Activated T-cell treated with anti-CD3 and anti-CD28 coated beads for 24 hours (primary cell): ENCODE measurements around the gene YPEL5.
"Not testable (repeated sequence)": the region's sequence is repeated elsewhere in the genome, so short reads cannot be mapped to it uniquely, and the experiment has no call there.

Experiments used
- DNase-seq: peaks from one replicate; pipeline ENCODE4 v3.0.0-alpha.2; 2020; ENCODE audit warnings: low read depth

The YPEL5 gene

GRCh38 chr2:30139131-30139870, 7.5 kb upstream of the YPEL5 start:
- DNase-seq: peak; percentile 36

- DNase-seq: no peak
Observed at GRCh38 chr2:30141136-30141535, 5.7 kb upstream of the YPEL5 start.

GRCh38 chr2:30144260-30144659, 2.5 kb upstream of the YPEL5 start:
- no peak for DNase-seq

GRCh38 chr2:30144951-30145350, 1.9 kb upstream of the YPEL5 start:
- DNase-seq: not testable (repeated sequence)

- DNase-seq: no peak
Observed at GRCh38 chr2:30145826-30146336, 926 bp upstream of the YPEL5 start.

DNA sequence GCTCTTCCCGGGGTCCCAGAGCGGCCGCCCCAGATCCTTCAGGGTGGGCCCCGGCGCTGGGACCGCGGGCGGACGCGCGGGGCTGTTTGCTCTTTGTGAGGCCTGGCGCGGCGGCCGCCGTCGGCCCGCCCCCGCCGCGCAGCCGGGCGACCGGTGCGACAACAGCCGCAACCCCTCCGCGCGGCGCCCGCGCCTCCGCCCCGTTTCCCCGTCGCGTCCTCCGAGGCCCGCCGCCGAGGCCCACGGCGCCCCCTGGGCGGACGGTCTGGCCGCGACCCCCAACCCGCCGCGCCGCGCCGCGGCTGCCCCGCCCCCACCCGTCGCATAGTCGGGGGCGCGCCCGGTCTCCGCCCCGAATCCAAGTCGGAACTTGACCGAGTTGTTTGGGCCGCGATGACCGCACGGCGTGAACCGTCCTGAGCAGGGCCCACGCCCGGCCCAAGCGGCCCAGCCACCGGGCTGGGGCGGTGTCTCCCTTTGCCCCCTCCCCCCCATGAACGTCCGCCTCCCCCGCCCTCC, 448 bp downstream of the YPEL5 start:
- DNase-seq: no peak

DNA sequence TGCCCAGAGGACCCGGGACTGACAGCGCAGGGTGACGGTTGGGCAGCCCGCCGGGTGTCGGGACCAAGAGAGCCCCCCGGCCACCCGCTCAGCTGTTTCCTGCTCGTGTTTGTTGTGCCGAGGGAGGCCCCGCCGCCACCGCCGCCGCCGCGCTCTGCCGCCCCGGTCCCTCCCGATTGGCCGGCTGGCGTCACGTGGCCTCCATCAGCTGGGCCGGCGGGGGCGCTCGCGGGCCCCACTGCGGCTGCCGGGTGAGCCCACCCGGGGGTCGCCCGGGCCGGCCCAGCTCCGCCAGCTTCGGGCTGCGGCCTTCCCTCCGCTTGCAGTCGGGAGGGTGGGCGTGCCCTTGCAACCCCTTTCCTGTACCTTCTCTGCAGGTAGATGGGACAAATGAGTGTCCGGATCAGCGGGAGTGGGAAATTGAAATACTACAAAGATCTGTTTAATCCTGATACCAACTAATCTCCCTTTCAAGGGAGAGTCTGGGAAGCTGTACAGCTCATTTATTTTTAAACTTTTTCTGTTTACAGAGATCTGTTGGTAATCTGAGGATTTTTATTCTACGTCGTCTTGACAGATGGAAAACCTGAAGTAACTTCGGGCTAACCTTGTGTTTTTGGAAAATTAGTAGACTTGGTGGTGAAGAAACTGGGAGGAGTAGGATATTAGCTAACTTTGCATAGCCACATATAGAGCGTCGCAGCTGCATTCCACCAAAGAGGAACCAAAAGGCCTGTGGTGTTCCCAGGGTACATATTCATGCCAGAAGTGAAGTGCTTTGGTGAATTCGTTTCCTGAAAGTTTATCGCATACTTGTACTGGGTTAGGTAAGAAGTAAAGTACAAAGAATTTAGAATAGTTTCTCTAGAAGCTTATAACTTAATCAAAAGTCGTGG, 1.2 kb downstream of the YPEL5 start:
- peak; percentile 67 for DNase-seq

DNA sequence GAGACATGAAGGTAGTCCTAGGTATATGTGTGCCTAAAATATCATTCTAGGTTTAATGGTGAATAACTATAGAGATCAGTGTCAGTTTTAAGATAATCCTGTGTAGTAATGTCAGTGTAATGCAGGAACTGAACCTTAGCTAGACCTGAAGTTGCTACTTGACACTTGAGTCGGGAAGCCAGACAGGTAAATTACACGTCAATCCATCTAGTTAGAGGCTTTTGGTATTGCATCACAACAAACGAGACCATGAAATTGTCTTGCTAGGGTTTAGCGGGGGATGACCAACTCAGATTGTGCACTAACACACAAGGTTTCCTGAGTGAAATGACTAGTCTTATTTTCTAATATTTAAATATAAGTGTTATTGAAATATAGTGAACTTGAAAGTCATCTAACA, 2.0 kb downstream of the YPEL5 start:
- DNase-seq: no peak

DNA sequence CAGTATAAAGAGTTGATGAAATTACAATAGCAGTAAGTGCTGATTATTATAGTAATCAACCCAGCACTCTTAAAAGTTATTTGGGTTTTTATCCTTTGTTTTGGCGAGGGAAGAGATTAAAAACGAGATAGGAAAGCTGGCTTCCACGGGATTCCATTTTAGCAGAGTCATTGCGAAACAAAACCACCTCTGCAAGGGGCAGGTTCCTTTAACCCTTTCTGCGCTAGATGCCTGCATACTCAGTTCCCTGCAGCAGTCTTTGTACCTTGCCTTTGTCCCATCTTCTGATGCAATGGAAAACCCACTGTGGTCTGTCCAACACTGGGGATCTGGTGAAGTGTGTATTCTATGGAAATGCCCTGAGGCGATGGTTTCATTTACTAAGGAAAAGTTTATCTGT, 2.7 kb downstream of the YPEL5 start:
- peak; percentile 4 for DNase-seq

GRCh38 chr2:30149976-30150375, 3.2 kb downstream of the YPEL5 start:
- DNase-seq: no peak

DNA sequence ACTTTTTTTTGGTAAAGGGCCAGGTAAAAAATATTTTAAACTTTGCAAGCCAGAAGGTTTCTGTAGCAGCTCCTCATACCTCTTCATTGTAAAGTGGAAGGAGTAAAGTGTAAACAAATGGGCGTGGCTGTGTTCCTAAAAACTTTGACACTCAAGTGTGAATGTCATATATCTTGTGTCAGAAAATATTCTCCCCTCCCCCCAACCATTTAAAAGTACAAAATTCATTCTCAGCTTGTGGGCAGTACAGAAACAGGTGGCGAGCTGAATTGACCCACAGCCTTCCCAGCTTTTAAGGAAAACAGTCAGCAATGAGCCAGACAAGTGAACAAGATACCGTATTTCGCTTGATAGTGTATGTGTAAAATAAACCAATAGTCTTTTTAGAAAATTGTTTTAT, 4.0 kb downstream of the YPEL5 start:
- DNase-seq: no peak

- no peak for DNase-seq
Observed at GRCh38 chr2:30152385-30152784, 5.6 kb downstream of the YPEL5 start.

- DNase-seq: no peak
Observed at GRCh38 chr2:30155202-30155601, 8.4 kb downstream of the YPEL5 start.

DNA sequence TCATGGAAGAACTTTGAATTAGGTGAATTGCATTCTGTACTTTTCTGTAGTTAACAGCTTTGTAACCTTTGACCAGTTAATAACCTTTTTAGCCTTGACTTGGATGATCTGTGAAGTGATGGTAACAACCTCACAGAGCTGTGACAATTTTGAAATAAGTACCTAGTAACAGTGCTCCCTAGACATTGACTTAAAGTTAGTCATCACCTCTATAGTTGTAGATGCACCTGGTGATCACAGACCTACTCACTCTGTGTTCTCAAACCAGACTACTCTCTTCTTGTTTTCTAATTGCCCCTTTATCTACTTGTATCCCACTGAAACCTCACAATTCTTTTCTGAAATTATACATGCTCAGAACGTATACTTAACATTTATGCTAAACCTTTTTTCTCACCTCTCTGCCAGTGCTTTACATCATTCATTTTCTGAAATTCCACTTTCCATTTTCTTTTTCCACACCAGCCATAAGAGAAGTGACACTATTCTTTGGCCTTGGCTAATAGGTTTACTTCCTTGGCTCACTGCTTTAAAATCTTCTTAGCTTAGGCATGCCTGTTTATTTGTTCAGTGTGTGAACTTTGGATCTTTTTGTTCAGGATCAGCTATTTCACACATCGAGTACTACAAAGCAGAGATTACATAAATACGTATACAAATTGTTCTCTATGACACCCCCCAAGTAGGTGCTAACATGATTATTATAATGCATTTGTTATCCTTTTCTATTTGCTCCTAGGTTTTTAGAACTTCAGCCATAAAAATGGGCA, 9.3 kb downstream of the YPEL5 start:
- no peak for DNase-seq

- no peak for DNase-seq
Observed at GRCh38 chr2:30157616-30158015, 10.8 kb downstream of the YPEL5 start.

DNA sequence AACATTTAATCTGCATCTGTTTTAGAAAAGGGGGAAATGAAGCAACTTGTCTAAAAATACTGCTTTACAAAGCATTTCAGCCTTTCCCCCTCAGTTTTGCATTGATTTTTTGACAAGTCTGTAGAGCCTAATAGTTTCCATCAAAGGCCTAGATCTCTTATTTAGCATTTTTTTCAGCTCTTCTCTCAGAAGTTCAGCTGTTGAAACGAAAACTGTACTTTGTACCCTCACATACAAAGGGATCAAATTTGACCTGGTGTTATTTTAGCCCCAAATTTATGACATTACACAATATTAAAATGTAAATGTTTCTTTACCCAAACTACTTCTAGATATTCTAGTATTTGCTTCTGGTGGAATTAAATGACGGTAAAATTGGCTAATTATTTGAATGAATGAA, 13.0 kb downstream of the YPEL5 start:
- no peak for DNase-seq

- no peak for DNase-seq
Observed at GRCh38 chr2:30161929-30162706, 15.3 kb downstream of the YPEL5 start.

DNA sequence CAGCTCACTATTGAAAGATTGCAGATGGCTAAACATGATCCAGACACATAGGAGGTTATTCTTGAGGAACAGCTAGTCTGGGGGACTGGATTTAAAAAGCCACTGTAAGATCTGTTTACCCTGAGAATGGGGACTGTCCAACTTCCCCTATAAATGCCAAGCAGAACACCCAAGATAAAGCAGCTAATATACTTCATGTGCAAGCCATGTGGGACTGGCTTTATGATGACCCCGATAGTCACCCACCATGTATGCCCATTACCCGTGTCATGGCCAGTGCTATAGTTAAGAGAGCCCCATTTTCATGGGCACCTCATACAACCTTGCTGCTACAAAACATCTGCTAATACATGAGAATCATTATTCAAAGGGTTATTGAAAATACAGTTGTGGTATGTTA, 16.0 kb downstream of the YPEL5 start:
- no peak for DNase-seq

DNA sequence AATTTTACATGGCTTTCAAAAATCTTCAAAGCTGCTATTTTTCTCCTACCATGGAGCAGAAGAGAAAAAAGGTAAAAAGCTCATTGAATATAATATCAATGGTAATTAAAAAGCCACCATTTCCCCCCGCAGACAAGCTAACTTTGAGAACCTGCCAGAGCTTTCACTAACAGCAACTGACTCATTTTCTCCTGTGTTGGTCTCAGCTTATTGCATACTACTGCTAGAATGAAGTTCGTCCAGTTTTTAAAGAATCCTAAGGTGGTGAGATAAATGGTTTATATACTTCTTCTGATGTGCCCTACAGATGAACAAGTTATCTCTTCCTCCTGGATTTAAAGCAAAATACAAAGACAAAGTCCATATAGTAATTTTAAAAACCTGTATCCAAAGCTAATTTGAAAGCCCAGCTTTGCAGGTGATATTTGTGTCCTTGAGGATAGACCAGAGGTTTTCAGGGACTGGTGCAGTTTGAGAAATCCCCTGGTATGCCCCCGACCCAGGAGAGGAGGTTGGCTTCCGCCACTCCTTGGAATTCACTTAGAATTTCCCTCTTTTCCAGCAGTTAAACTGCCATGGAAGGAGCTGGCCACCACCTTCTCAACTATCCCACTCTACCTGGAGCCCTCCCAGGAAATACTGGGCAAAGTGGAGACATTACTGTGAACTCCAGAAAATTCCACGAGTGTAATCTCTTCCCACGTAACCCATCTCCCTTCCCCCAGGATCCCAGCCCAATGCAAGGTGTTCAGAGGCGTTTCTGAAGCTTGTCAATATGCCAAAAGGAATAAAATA, 17.5 kb downstream of the YPEL5 start:
- no peak for DNase-seq

DNA sequence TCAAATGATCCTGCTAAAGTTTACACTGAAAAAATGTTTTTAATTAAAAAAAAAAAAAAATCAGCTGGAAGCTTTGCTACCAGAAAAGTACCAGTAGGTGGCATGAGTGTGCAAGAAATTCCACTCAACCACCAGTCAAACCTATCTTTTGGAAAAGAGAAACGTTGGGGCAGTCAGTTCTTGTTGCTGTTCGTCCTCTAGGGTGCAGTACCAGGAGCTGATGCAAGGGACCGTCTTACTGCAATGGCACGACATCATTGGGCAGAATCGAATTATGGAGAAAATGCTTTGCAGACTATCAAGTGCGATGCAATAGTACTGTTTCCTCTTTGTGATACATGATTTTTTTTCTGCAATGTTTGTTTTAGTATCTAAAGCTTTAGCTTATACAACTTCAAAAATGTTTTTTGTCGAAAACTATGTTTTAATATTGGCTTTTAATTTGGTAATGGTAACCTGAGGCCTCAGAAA, 18.3 kb downstream of the YPEL5 start:
- DNase-seq: peak; percentile 51
